AG20443 (cell line): ENCODE data around the gene LILRB5.
"Not testable (repeated sequence)": the region's sequence is repeated elsewhere in the genome, so short reads cannot be mapped to it uniquely, and the experiment has no call there.

ENCODE experiments used
- DNase-seq: peaks from one replicate; pipeline ENCODE4 v3.0.0; 2012; ENCODE audit warnings: low spot score, mixed read lengths

Gene LILRB5

DNA sequence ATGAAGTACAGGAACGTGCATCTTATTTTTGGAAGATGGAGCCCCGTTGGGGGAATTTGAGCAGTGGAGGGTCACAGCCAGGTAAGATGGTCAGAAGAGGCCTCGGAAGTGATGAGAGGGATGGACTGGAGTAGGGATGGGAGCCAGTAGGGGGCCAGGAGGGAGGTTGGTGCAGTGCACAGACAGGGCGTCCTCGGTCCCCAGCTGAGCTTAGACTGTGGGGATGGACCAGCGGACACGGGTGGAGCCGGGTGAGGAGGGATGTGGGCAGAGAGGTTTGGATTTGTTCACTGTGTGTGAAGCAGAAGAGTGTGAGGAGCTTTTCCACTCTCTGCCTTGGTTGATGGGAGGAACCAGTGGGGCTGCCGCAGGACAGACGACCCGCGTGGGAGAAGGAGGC lies 45.8 kb downstream of the LILRB5 start:
- DNase-seq, result no peak

- DNase-seq, result peak; percentile 92
Measured at GRCh38 chr19:54209811-54210494, 47.1 kb downstream of the LILRB5 start.

- DNase-seq, result no peak
Measured at GRCh38 chr19:54209058-54209810, 47.8 kb downstream of the LILRB5 start.

- no peak for DNase-seq
Measured at GRCh38 chr19:54208784-54209057, 48.4 kb downstream of the LILRB5 start.

GRCh38 chr19:54207983-54208783 lies 48.9 kb downstream of the LILRB5 start:
- DNase-seq, result no peak

DNA sequence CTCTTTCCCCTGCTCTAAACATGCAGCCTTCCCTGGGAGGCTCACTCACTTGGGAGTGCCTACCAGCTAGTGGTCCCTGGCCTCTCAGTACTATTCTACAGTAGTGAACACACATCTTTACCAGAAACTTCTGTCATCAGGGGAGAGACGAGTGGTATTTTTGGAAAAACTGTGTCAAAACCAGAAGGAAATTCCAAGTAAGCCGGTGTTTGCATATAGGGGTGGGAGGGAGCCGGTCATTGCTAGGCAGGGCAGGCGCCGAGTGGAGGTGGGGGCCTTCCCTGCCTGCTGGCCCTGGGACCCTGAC lies 49.4 kb downstream of the LILRB5 start:
- no peak for DNase-seq

- DNase-seq, result not testable (repeated sequence)
Measured at GRCh38 chr19:54207193-54207592, 49.9 kb downstream of the LILRB5 start.

GRCh38 chr19:54206831-54207177 lies 50.3 kb downstream of the LILRB5 start:
- no peak for DNase-seq

DNA sequence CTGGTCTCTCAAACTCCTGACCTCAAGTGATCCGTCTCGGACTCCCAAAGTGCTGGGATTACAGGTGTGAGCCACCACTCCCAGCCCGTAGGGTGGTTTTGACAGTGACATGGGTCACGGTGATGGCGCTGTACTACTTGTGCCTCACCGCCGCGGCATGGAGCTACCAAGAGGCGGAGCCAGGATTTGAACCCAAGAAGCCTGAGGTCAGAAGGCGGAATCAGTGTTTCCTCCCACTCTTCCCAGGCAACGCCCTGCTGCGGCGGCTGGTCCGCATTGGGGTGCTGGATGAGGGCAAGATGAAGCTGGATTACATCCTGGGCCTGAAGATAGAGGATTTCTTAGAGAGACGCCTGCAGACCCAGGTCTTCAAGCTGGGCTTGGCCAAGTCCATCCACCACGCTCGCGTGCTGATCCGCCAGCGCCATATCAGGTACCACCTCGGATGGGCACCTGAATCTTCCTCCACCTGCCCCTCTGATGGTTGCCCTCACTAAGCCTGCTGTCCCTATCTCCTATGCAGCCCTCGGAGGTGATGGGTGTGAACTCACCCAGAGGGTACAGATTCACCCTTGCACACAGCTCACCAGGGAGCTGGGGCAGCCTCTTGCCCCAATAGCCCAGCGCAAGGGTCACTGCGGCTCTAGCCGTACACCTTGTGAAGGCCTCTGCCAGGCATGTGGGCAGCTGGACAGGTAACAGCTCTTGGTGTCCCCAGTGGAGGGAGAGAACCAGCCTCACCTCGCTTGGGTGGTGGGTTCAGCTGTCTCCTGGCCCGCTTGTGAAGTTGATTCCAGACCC lies 50.8 kb downstream of the LILRB5 start:
- DNase-seq, result no peak

GRCh38 chr19:54204767-54205468 lies 52.2 kb downstream of the LILRB5 start:
- no peak for DNase-seq

GRCh38 chr19:54203151-54203611 lies 53.9 kb downstream of the LILRB5 start:
- DNase-seq, result no peak

DNA sequence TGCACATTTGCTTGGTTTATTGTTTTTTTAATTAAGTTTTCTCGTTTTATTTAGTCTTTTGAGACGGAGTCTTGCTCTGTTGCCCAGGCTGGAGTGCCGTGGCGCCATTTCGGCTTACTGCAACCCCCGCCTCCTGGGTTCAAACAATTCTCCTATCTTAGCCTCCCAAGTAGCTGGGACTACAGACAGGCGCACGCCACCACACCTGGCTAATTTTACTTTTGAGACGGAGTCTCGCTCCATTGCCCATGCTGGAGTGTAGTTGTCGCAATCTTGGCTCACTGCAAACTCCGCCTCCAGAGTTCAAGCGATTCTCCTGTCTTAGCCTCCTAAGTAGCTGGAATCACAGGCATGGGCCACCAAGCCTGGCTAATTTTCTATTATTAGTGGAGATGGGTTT lies 55.1 kb downstream of the LILRB5 start:
- no peak for DNase-seq

GRCh38 chr19:54201172-54201701 lies 55.8 kb downstream of the LILRB5 start:
- DNase-seq, result no peak
